ENCODE results near the gene CNKSR1.

DNA sequence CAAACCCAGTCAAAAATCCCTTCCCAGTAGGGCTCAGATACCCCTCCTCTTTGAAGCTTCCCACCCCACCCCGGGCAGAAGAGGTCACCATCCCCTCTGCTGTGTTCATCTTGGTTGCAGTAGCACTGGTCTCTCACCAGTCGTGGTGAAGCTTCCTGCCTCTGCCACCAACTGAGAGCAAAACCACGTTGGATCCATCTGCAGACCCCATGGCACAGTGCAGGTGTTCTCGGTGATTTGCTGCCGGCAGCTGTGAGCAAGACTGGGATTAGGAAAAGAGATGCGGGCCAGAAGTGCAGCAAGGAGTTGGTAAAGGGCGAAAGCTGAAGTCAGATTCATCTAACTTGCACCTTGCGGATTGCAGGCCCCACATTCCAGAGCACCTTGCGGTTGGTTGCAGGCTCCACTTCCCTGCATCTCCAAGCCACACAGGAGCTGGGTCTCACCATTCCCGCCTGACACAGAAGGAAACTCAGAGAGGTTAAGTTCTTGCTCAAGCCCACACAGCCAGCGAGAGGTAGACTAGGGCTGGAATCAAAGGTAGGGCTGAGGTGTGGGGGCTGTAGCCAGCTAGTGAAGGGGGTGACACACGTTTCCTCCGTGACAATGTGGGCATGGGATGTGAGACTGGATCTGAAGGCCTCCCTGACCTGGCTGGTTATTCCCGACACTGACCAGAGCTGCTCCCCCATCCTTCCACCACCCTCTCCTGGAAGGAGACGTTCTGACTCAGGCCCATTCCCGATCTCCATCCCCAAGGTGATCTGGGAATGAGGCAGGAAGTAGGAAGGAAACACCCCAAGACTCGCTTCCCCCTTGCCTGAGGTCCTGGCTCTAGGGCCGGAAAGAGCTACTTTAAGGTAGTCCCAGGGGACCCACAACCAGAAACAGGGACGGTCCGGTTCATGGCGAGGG lies 21.7 kb upstream of the CNKSR1 start:
- TF ChIP-seq CTCF (IDR thresholded peaks at IDR 0.05; ENCODE audit: insufficient read depth, low read length), result no peak
- no peak for TF ChIP-seq REST (IDR thresholded peaks at IDR 0.05; ENCODE audit: insufficient replicate concordance, low read depth)
